SH-SY5Y (cell line): ENCODE data around the gene RASGRF2.

ENCODE experiments used
- GATA2 ChIP-seq: IDR thresholded peaks from 2 replicates; pipeline ENCODE4 v1.6.1; 2011; ENCODE audit warnings: mild to moderate bottlenecking, low read depth, low read length
- GATA3 ChIP-seq: IDR thresholded peaks from 2 replicates; pipeline ENCODE4 v1.6.1; 2011; ENCODE audit warnings: low read depth, mild to moderate bottlenecking, low read length, moderate library complexity

DNA sequence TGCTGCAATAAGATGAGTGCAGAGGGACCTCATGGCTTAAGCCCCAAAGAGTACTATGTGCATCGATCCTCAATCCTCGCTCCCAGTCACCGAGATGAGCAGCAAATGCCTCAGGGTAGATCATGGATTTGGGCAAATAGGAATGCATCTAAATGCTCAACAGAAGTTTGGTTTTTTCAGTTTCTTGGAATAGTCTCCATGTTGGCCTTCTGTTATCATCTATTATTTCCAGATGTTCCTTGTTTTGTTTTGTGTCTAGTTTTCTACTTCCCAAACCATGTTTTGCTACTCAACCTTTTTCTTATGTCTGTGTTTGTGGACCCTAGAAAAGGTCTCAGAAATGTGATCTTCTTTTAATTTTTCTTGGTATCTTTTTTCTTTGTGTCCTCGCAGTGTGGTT, 43.5 kb upstream of the RASGRF2 start:
- TF ChIP-seq GATA2 (no peak), GATA3 (no peak)
